Anterior cingulate cortex (tissue), 58 donors: ENCODE results near the gene SLC12A8.

Experiments used
- DNase-seq, 58 donors: peaks; one replicate each; lab custom pipeline; 2025; lab: John Stamatoyannopoulos, UW

SLC12A8 gene

DNA sequence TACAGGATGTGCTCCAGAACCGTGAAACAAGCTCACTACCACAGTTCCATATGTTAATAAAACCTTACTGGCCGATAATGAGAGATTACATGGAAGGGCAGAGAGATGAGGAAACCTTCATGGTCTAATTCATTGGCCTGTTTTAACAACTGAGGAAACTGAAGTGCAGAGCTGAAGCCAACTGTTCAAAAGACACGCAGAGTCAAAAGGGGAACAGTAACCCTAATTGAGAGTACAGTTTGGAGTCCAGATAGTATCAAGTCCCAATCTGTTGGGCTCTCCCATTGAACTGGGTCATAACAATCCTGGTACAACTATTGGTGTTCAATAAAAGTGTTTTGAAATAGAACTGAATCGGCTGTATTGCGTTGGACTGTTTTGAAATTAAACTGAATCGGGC, 69.6 kb downstream of the SLC12A8 start:
- no peak for DNase-seq

DNA sequence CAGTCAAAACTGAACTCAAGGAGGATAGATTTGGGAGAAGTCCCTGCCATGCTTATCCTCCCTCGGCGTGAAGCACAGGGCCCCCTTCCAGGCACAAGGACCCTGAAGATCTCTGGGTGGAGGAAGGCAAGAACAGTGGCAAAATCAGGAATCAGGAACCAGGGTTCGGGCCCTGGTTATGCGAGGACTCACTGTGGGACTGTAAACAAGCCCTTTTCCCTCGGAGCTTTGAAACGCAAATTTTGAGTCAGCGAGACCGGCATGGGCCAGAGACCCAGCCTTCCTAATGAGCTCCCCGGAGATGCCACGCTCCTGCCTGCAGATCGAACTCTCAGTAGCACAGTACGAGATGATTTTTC, 70.1 kb downstream of the SLC12A8 start:
- DNase-seq, result no peak

DNA sequence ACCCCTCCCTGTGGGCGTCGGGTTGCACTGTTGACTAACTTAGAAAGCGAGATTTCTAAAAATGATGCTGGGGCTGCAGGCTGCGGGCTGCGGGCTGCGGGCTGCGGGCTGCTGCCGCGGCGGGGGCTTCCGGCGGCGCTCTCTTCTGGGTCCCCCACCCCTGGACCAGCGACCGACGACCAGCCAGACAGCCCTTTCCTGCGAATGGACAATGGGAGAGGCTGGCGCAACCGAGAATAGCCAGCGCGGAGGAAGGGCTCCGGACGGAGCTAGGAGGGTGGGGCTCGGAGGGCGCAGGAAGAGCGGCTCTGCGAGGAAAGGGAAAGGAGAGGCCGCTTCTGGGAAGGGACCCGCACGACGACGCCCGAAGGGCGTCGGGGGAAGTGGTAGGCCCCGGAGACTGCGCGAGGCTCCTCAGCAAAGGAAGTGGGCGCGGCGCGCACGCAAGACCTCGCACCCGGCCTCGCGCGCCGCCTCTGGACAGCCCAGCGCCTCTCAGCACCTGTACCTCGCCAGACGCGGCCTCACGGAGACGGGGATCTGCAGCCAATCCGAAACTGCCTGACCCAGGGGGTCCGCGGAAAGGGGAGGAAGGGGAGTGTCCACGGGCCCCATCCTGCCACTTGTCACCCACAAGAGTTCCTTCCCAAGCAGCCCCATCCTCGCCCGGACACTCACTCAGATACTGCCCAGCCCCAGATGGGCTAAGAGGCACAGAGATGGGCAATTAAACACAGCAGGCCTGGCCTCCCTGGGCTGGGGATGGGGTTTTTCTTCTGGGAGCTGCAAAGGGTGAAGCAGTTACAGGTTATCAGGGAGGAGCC, 70.7 kb downstream of the SLC12A8 start:
- peak in 9 of 58 donors; percentile 15 to 59 (median 28) for DNase-seq

GRCh38 chr3:125140818-125141595, 71.5 kb downstream of the SLC12A8 start:
- no peak for DNase-seq

GRCh38 chr3:125140011-125140817, 72.3 kb downstream of the SLC12A8 start:
- no peak for DNase-seq

DNA sequence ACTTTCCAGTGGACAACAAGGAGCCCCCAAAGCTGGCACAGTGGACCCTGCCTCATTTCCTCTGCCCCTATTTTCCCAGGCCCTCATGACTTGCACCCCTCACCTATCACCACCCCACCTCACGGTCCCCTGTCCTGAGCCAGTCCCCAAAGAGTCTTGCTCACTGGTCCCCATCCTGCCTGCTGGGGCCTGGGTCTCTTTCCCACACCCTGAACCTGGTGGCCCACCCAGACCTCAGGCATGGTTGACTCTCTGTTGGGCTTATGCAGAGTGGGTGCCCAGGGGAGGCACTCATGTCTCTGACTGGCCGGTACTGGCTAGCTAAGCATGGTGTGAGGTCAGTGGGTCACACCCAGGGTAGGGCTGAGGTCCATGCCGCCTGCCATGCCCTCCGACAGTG, 73.2 kb downstream of the SLC12A8 start:
- DNase-seq, result no peak

DNA sequence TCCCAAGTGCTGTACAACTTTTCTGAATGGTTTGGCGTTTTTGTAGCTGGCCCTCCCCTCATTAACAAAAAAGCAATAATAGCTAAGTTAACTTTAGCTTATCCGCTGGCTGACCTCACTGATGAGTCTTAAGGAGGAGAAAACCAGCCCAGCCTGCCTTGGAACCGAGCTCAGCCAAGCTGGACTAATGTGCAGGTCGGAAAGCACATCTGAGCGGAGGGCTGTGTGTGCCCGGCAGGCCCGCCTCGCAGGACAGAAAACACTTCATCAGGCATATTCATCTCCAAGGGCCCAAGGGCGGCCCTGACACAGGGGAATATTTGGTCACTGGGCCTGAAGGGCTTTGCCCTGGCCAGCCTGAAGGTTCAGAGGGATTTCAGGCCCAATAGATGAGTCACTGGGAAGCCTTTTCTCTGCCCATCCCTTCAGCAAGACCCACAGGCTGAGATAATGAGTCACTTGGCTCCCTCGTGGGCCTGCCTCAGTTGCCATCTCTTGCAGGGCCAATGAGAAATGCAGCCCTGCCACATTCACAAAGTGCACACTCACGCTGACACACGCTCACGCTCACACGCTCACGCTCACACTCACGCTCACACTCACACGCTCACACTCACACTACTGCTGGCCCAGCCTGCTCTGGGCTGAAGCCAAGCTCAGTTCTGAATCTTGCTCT, 75.1 kb downstream of the SLC12A8 start:
- no peak for DNase-seq

DNA sequence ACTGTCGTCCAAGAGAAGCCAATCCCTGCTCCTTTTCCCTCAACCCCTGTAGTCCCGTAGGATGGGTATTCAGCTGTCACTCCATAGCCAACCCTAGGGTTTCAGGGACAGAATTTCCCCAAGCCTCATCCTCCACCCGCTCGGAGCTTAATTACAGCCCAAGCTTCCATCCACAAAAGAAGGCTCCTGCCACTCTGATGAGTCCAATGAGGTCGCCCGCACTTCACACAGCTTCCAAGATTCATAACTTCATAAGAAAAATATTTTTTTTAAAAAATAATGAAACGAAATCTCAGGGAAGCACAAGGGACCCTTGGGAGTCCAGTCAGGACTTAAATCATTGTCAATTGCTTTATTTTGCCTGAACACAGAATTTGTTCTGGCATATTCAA, 75.6 kb downstream of the SLC12A8 start:
- DNase-seq, result no peak

GRCh38 chr3:125136515-125136914, 76.0 kb downstream of the SLC12A8 start:
- no peak for DNase-seq

DNA sequence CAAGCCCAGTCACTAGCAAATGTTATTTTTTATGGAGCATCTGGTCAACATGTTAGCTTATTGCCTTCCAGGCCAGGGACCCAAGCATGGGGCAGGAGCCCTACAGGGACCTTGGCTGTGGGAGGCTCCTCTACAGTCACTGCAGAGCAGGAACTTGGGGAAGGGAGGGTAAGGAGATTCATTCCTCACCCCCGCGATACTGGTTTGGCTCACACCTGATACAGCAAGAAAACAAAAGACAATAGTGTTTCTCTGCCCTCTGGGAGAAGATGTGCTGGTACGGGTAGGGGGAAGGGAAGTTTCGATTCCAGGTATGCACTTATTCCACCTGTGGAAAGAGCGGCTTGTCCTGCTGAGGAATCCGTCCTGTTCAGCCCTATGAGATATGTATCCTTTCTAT, 77.6 kb downstream of the SLC12A8 start:
- no peak for DNase-seq

DNA sequence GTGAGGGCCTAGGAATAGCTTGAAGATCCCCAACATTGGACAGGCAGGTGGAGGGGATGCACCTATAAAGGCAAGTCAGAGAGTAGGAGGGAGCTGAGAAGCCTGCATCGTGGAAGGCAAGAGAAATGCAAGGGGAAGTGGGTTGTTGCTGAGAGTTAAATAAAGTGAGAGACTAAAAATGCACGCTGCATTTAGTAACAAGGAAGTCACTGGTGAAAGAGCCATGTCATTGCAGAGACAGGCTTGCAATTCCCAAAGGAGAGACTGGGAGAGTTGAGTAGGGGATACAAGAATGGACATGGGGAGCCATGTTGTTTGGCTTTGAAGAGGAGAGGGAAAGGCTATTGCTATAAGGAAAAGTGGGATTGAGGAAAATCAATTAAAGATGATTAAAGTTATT, 79.7 kb downstream of the SLC12A8 start:
- DNase-seq, result no peak

- DNase-seq, result peak in 40 of 58 donors; percentile 18 to 87 (median 50)
Measured at GRCh38 chr3:125129512-125129997, 83.0 kb downstream of the SLC12A8 start.

- peak in 1 of 58 donors; percentile 71 for DNase-seq
Measured at GRCh38 chr3:125128861-125129501, 83.6 kb downstream of the SLC12A8 start.

DNA sequence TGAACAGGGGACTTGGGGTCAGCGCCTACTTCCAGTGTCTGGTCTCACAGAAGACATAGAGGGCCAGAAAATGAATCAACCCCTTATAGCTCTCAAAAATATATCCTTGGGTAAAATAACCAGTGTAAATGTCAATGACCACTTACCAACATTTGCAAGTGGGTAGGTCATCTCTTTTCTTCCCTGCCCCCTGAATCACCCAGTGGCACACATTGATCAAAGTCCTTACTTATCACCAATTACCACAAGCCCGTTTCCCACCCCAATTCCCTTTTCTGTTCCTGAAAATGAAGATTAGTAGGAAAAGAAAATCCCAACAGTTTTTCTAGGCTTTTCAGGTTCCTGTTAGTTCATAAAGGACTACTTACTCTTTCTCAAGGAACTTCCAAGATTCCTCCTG, 86.2 kb downstream of the SLC12A8 start:
- no peak for DNase-seq

- no peak for DNase-seq
Measured at GRCh38 chr3:125125821-125126245, 86.7 kb downstream of the SLC12A8 start.

DNA sequence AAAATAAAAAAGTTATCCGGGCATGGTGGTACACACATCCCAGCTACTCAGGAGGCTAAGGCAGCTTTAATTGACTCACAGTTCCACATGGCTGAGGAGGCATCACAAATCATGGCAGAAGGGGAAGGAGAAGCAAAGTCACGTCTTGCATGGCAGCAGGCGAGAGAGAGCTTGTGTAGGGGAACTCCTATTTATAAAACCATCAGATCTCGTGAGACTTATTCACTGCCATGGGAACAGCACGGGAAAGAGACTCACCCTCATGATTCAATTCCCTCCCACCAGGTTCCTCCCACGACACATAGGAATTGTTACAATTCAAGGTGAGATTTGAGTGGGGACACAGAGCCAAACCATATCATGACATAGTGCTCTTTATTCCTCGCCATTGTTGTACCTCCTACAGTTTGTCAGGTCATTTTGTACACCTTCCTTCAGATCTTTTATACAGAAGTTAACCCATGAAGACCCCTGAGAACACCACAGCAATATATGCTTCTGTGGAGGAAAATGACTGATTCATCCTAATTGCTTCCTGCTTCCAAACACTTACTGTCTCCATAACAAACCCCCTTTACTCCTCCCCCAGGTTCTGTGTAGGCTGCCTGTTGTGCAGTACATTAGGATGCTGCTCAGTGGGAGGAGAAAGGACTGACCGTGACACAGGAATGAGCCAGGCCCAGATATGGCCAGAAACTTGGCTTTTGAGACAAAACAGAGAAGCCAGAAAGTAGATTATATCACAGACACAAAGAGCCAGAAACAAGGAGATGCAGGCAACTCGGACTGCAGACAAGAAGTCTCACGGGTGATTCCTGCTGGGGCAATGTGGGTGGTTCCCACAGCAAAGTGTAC, 88.9 kb downstream of the SLC12A8 start:
- DNase-seq, result no peak

- DNase-seq, result peak in 1 of 58 donors; percentile 51
Measured at GRCh38 chr3:125121246-125122010, 91.1 kb downstream of the SLC12A8 start.
